Transverse colon (tissue), 3 donors: ENCODE measurements around the gene STRIP2.

Source experiments
- POLR2A ChIP-seq: fragments of 450-650 bp; IDR thresholded peaks from one replicate; pipeline ENCODE4 v1.6.1; 2016; ENCODE audit warnings: antibody characterized with exemption, mild to moderate bottlenecking, moderate library complexity
- TF ChIP-seq, protein P1 (sequence below), 5 experiments: fragments of 200-600 bp in 3 of 5; fragments of 450-650 bp in 2 of 5; sonication (generic) in 3 of 5; IDR thresholded peaks; 1 replicate in 2 of 5; 2 replicates in 3 of 5; pipeline ENCODE4 v1.5.1; 2016 to 2017; ENCODE audit warnings: antibody characterized with exemption in 5 of 5, inconsistent platforms in 3 of 5, mild to moderate bottlenecking in 2 of 5, moderate library complexity in 1 of 5

DNA sequence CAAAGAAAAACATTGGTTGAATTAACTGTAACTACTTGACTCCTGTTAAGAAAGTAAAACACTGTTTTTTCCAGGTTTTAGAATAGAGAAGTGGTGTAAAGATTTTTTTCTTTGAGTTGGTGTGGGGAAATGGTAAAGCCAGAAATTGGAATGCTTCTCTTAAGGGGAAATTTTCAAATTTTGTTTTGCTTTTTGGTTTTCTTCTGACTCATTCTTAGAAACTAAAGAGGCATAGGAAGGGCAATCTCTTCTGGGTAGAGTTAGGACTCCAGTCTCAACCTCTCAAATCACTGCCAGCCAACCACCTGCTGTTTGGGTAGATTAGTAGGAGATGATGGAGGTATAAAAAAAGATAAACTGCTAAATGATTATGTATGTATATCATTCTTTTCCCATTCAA lies 47.7 kb upstream of the STRIP2 start:
- TF ChIP-seq, protein P1, sequence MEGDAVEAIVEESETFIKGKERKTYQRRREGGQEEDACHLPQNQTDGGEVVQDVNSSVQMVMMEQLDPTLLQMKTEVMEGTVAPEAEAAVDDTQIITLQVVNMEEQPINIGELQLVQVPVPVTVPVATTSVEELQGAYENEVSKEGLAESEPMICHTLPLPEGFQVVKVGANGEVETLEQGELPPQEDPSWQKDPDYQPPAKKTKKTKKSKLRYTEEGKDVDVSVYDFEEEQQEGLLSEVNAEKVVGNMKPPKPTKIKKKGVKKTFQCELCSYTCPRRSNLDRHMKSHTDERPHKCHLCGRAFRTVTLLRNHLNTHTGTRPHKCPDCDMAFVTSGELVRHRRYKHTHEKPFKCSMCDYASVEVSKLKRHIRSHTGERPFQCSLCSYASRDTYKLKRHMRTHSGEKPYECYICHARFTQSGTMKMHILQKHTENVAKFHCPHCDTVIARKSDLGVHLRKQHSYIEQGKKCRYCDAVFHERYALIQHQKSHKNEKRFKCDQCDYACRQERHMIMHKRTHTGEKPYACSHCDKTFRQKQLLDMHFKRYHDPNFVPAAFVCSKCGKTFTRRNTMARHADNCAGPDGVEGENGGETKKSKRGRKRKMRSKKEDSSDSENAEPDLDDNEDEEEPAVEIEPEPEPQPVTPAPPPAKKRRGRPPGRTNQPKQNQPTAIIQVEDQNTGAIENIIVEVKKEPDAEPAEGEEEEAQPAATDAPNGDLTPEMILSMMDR (IDR thresholded peaks at IDR 0.05): no peak
- no peak for TF ChIP-seq POLR2A
